H9 (cell line): ENCODE results near the gene PHF20. TPM values are rescaled to one million over a fixed set of nuclear protein-coding genes. Genes with fewer than 3 reads are reported as not detected.

Experiments used
- DNase-seq: peaks from one replicate; pipeline ENCODE4 v3.0.0-alpha.2; 2017
- H2AFZ ChIP-seq: one replicate; pipeline ENCODE4 v1.6.1; 2013; ENCODE audit warnings: mild to moderate bottlenecking, low read length, control low read depth, moderate library complexity
- H2AK5ac ChIP-seq: 2 replicates; pipeline ENCODE4 v1.6.1; 2013; ENCODE audit warnings: low read length, control low read depth, mixed read lengths; ENCODE audit not compliant: insufficient read length
- H2BK120ac ChIP-seq: one replicate; pipeline ENCODE4 v1.6.1; 2013; ENCODE audit warnings: low read depth, mild to moderate bottlenecking, low read length, control low read depth, inconsistent platforms; ENCODE audit not compliant: poor library complexity, severe bottlenecking
- H2BK12ac ChIP-seq: 2 replicates; pipeline ENCODE4 v1.6.1; 2013; ENCODE audit warnings: low read length, control low read depth, mixed read lengths, low read depth; ENCODE audit not compliant: insufficient read length
- H2BK15ac ChIP-seq: 2 replicates; pipeline ENCODE4 v1.6.1; 2013; ENCODE audit warnings: low read depth, low read length, control low read depth
- H2BK20ac ChIP-seq: one replicate; pipeline ENCODE4 v1.6.1; 2013; ENCODE audit warnings: low read depth, mild to moderate bottlenecking, low read length, control low read depth, inconsistent platforms; ENCODE audit not compliant: poor library complexity, severe bottlenecking
- H2BK5ac ChIP-seq: 2 replicates; pipeline ENCODE4 v1.6.1; 2013; ENCODE audit warnings: low read length, control low read depth, mixed read lengths; ENCODE audit not compliant: insufficient read length
- H3K14ac ChIP-seq: 2 replicates; pipeline ENCODE4 v1.6.1; 2013; ENCODE audit warnings: low read length, control low read depth; ENCODE audit not compliant: insufficient read depth
- H3K18ac ChIP-seq: 2 replicates; pipeline ENCODE4 v1.6.1; 2013; ENCODE audit warnings: low read depth, mild to moderate bottlenecking, mixed read lengths, low read length, control low read depth; ENCODE audit not compliant: insufficient read length
- H3K23ac ChIP-seq: 2 replicates; pipeline ENCODE4 v1.6.1; 2013; ENCODE audit warnings: low read length, control low read depth, mixed read lengths, low read depth; ENCODE audit not compliant: insufficient read length
- H3K23me2 ChIP-seq: 2 replicates; pipeline ENCODE4 v1.6.1; 2013; ENCODE audit warnings: low read depth, mild to moderate bottlenecking, mixed read lengths, low read length, control low read depth; ENCODE audit not compliant: insufficient read length, poor library complexity, severe bottlenecking
- H3K27ac ChIP-seq: 2 replicates; pipeline ENCODE4 v1.5.1; 2013; ENCODE audit warnings: low read length, control low read depth, mixed read lengths, low read depth; ENCODE audit not compliant: insufficient read length
- H3K27me3 ChIP-seq: 2 replicates; pipeline ENCODE4 v1.6.1; 2013; ENCODE audit warnings: low read length, control low read depth, inconsistent platforms; ENCODE audit not compliant: insufficient read depth
- H3K4ac ChIP-seq: 2 replicates; pipeline ENCODE4 v1.6.1; 2013; ENCODE audit warnings: low read depth, mild to moderate bottlenecking, control low read depth, inconsistent platforms, low read length, moderate library complexity
- H3K4me1 ChIP-seq: 2 replicates; pipeline ENCODE4 v1.6.1; 2013; ENCODE audit warnings: low read length, control low read depth, inconsistent platforms; ENCODE audit not compliant: insufficient read depth
- H3K4me2 ChIP-seq: 2 replicates; pipeline ENCODE4 v1.6.1; 2013; ENCODE audit warnings: low read length, control low read depth, mixed read lengths; ENCODE audit not compliant: insufficient read length, insufficient read depth
- H3K56ac ChIP-seq: 2 replicates; pipeline ENCODE4 v1.6.1; 2013; ENCODE audit warnings: low read depth, mild to moderate bottlenecking, mixed read lengths, low read length, control low read depth; ENCODE audit not compliant: insufficient read length
- H3K79me1 ChIP-seq: 2 replicates; pipeline ENCODE4 v1.6.1; 2013; ENCODE audit warnings: low read depth, mild to moderate bottlenecking, moderate library complexity, low read length, control low read depth, inconsistent platforms; ENCODE audit not compliant: insufficient read depth, poor library complexity, severe bottlenecking
- H3K79me2 ChIP-seq: 2 replicates; pipeline ENCODE4 v1.6.1; 2013; ENCODE audit warnings: low read length, control low read depth, inconsistent platforms; ENCODE audit not compliant: insufficient read depth
- H3K9ac ChIP-seq: 2 replicates; pipeline ENCODE4 v1.6.1; 2013; ENCODE audit warnings: low read length, control low read depth, mixed read lengths; ENCODE audit not compliant: insufficient read length; ENCODE audit errors: extremely low read depth
- H3K9me3 ChIP-seq: one replicate; pipeline ENCODE4 v1.6.1; 2013; ENCODE audit warnings: low read depth, low read length, inconsistent platforms; ENCODE audit not compliant: control insufficient read depth
- H3T11ph ChIP-seq: one replicate; pipeline ENCODE4 v1.6.1; 2013; ENCODE audit warnings: mild to moderate bottlenecking, low read length, control low read depth, inconsistent platforms
- H4K20me1 ChIP-seq: one replicate; pipeline ENCODE4 v1.6.1; 2013; ENCODE audit not compliant: control insufficient read depth, insufficient read length, insufficient read depth
- H4K5ac ChIP-seq: 2 replicates; pipeline ENCODE4 v1.6.1; 2013; ENCODE audit warnings: low read depth, mild to moderate bottlenecking, mixed read lengths, low read length, control low read depth; ENCODE audit not compliant: insufficient read length
- H4K8ac ChIP-seq: replicated peaks from 2 replicates; pipeline ENCODE4 v1.6.1; 2013; ENCODE audit warnings: low read length, control low read depth, mixed read lengths, low read depth; ENCODE audit not compliant: insufficient read length
- H4K91ac ChIP-seq: 2 replicates; pipeline ENCODE4 v1.6.1; 2013; ENCODE audit warnings: low read depth, mild to moderate bottlenecking, moderate library complexity, mixed read lengths, low read length, control low read depth; ENCODE audit not compliant: insufficient read length
- H3K27ac Mint-ChIP-seq, 3 experiments: 2 replicates in 2 of 3; 3 replicates in 1 of 3; pipeline ENCODE4 v1.8.0; 2020 to 2021; ENCODE audit warnings: mixed read lengths in 3 of 3, mild to moderate bottlenecking in 1 of 3, moderate library complexity in 1 of 3
- H3K27me3 Mint-ChIP-seq: 2 replicates; pipeline ENCODE4 v1.8.0; 2021; ENCODE audit warnings: low read depth, mild to moderate bottlenecking, moderate library complexity, mixed read lengths
- H3K36me3 Mint-ChIP-seq, 3 experiments: 2 replicates in 2 of 3; 3 replicates in 1 of 3; pipeline ENCODE4 v1.8.0; 2020 to 2021; ENCODE audit warnings: low read depth in 3 of 3, mixed read lengths in 3 of 3; ENCODE audit not compliant: insufficient read depth in 1 of 3
- H3K4me1 Mint-ChIP-seq, 2 experiments: 2 replicates each; pipeline ENCODE4 v1.8.0; 2020; ENCODE audit warnings: mixed read lengths in 2 of 2
- H3K4me3 Mint-ChIP-seq, 2 experiments: 2 replicates in 1 of 2; 3 replicates in 1 of 2; pipeline ENCODE4 v1.8.0; 2020 to 2021; ENCODE audit warnings: mild to moderate bottlenecking in 2 of 2, mixed read lengths in 2 of 2, moderate library complexity in 1 of 2
- H3K9me3 Mint-ChIP-seq, 2 experiments: 2 replicates in 1 of 2; 3 replicates in 1 of 2; pipeline ENCODE4 v1.8.0; 2020; ENCODE audit warnings: mild to moderate bottlenecking in 2 of 2, mixed read lengths in 2 of 2, moderate library complexity in 1 of 2
- CTCF ChIP-seq: fragments of 200-600 bp; sonication (generic); conservative IDR thresholded peaks from 3 replicates; pipeline ENCODE4 v1.8.0; 2021; ENCODE audit warnings: antibody characterized with exemption, mild to moderate bottlenecking
- WGBS: extraction: QIAGEN DNeasy Blood & Tissue Kit; methylation state at CpG from one replicate; pipeline ENCODE4 v1.1.7; 2013; ENCODE audit warnings: missing lambda C conversion rate, low lambda C conversion rate, mixed read lengths; ENCODE audit not compliant: insufficient read length; ENCODE audit errors: extremely low coverage; 5-methylcytosine and 5-hydroxymethylcytosine counted together
- total RNA-seq: library from RNA; stranded (reverse); gene quantifications from 2 replicates; pipeline ENCODE4 v1.2.1, GENCODE V29; 2021

Gene PHF20
- total RNA-seq, 1 experiment from 2014 or later: 50.3 TPM

- H4K5ac ChIP-seq: no peak overlapping the region
- no peaks in the 10 kb centered on the region for H3K9me3 ChIP-seq
- no peak overlapping the region for H2BK12ac ChIP-seq
- Mint-ChIP-seq H3K9me3 (no peaks in the 10 kb centered on the region), H3K36me3 (peaks cover 0 to 25% (median 9%) of the 10 kb centered on the region in 3 experiments; a peak in 5 of 7 replicates), H3K4me1 (no peaks in the 10 kb centered on the region), H3K27me3 (no peaks in the 10 kb centered on the region), H3K4me3 (no peak overlapping the region), H3K27ac (no peak overlapping the region)
- H3K23me2 ChIP-seq: no peaks in the 10 kb centered on the region
- no peak overlapping the region for H3T11ph ChIP-seq
- H2AK5ac ChIP-seq: no peak overlapping the region
- WGBS: no CpG with 5 or more reads among the region's 1 CpG
- no peak for TF ChIP-seq CTCF
- H2BK20ac ChIP-seq: no peak overlapping the region
- no peaks in the 10 kb centered on the region for H3K4me1 ChIP-seq
- no peak overlapping the region for H3K56ac ChIP-seq
- H2BK5ac ChIP-seq: no peak overlapping the region
- no peak overlapping the region for H3K9ac ChIP-seq
- no peak for DNase-seq
- H3K18ac ChIP-seq: no peak overlapping the region
- H3K79me1 ChIP-seq: no peaks in the 10 kb centered on the region
- no peak overlapping the region for H3K4ac ChIP-seq
- no peak overlapping the region for H3K14ac ChIP-seq
- no peak overlapping the region for H2AFZ ChIP-seq
- no peak overlapping the region for H3K4me2 ChIP-seq
- H3K79me2 ChIP-seq: no peaks in the 10 kb centered on the region
- no peak overlapping the region for H2BK120ac ChIP-seq
- no peaks in the 10 kb centered on the region for H4K20me1 ChIP-seq
- H3K27ac ChIP-seq: no peak overlapping the region
- H2BK15ac ChIP-seq: no peak overlapping the region
- no peak overlapping the region for H3K23ac ChIP-seq
- H4K8ac ChIP-seq: no peak overlapping the region
- H4K91ac ChIP-seq: no peak overlapping the region
- no peaks in the 10 kb centered on the region for H3K27me3 ChIP-seq
Observed at GRCh38 chr20:35866418-35867202, 94.8 kb downstream of the PHF20 start.
